GM12878 (cell line): ENCODE measurements around the gene STK39.

Experiments
- CBFB ChIP-seq: IDR thresholded peaks from 2 replicates; pipeline ENCODE4 v1.6.1; 2016; ENCODE audit warnings: antibody characterized with exemption, low read depth
- CBX3 ChIP-seq: fragments of 200-600 bp; sonication (generic); IDR thresholded peaks from 2 replicates; pipeline ENCODE4 v1.6.1; 2016; ENCODE audit warnings: low read depth, borderline replicate concordance
- CTCF ChIP-seq, 3 experiments: IDR thresholded peaks in 2 of 3; conservative IDR thresholded peaks in 1 of 3; 2 replicates each; pipeline ENCODE4 v1.5.1; 2011; ENCODE audit warnings: low read depth in 3 of 3, low read length in 3 of 3, mild to moderate bottlenecking in 3 of 3, control low read depth in 2 of 3, moderate library complexity in 2 of 3, inconsistent platforms in 1 of 3, mixed read lengths in 1 of 3; ENCODE audit not compliant: control insufficient read depth in 2 of 3, insufficient read depth in 1 of 3; ENCODE audit errors: extremely low read depth in 1 of 3
- E2F4 ChIP-seq: IDR thresholded peaks from 2 replicates; pipeline ENCODE4 v1.6.1; 2012; ENCODE audit warnings: low read depth, low read length, improper control_type of control experiment
- EGR1 ChIP-seq, 2 experiments: IDR thresholded peaks; 1 replicate in 1 of 2; 2 replicates in 1 of 2; pipeline ENCODE4 v1.6.1; 2011 to 2012; ENCODE audit warnings: low read depth in 2 of 2, low read length in 2 of 2, borderline replicate concordance in 1 of 2, mild to moderate bottlenecking in 1 of 2, moderate library complexity in 1 of 2
- HDAC2 ChIP-seq: fragments of 200-600 bp; sonication (generic); IDR thresholded peaks from 2 replicates; pipeline ENCODE4 v1.6.1; 2017
- POLR2AphosphoS2 ChIP-seq: IDR thresholded peaks from 2 replicates; pipeline ENCODE4 v1.6.1; 2011; ENCODE audit warnings: low read depth, mild to moderate bottlenecking, low read length, improper control_type of control experiment, moderate library complexity
- POLR2AphosphoS5 ChIP-seq: IDR thresholded peaks from 2 replicates; pipeline ENCODE4 v1.6.1; 2011; ENCODE audit warnings: mild to moderate bottlenecking, low read length, inconsistent platforms

- TF ChIP-seq CBX3: no peak
- TF ChIP-seq HDAC2: no peak
- no peak for TF ChIP-seq POLR2AphosphoS2
- TF ChIP-seq CTCF (IDR thresholded peaks at IDR 0.05 in 2 of 3, conservative IDR thresholded peaks at IDR 0.05 in 1 of 3; ENCODE audit: control insufficient read depth in 2 of 3, extremely low read depth in 1 of 3, insufficient read depth in 1 of 3, low read depth in 3 of 3, low read length in 3 of 3): no peak
- no peak for TF ChIP-seq POLR2AphosphoS5
- no peak for TF ChIP-seq CBFB
- TF ChIP-seq E2F4: no peak
- TF ChIP-seq EGR1 (IDR thresholded peaks at IDR 0.05; ENCODE audit: borderline replicate concordance in 1 of 2, low read depth in 2 of 2, low read length in 2 of 2): no peak
Measured at GRCh38 chr2:167943897-167944296, 303.5 kb downstream of the STK39 start.
